ENCODE measurements around the gene PTCD2.

PTCD2 gene

GRCh38 chr5:72351376-72351775 lies 31.2 kb downstream of the PTCD2 start:
- H3K4me1 ChIP-seq (ENCODE audit: insufficient read depth, low read length): no peaks in the 10 kb centered on the region
- 0 out of 2 replicates have a peak, but pooled peaks cover 2% of the 10 kb centered on the region for H3K36me3 ChIP-seq (ENCODE audit: insufficient read depth, low read length)
- H3K9me3 ChIP-seq (ENCODE audit: insufficient read depth, low read depth, low read length): no peaks in the 10 kb centered on the region
- H3K4me3 ChIP-seq (ENCODE audit: low read length): no peak overlapping the region
- 97% methylated on average over 2 of the region's 2 CpGs for WGBS
- H3K27ac ChIP-seq (ENCODE audit: low read depth, low read length): no peak overlapping the region
- no peaks in the 10 kb centered on the region for H3K27me3 ChIP-seq (ENCODE audit: insufficient read depth, low read length)
- no peak overlapping the region for H3K9ac ChIP-seq (ENCODE audit: low read depth, low read length)

GRCh38 chr5:72352616-72353015 lies 32.4 kb downstream of the PTCD2 start:
- Histone ChIP-seq H3K4me3 (ENCODE audit: low read length) (no peak overlapping the region), H3K36me3 (ENCODE audit: insufficient read depth, low read length) (0 out of 2 replicates have a peak, but pooled peaks cover 1% of the 10 kb centered on the region), H3K27me3 (ENCODE audit: insufficient read depth, low read length) (no peaks in the 10 kb centered on the region), H3K9ac (ENCODE audit: low read depth, low read length) (no peak overlapping the region), H3K4me1 (ENCODE audit: insufficient read depth, low read length) (no peaks in the 10 kb centered on the region), H3K27ac (ENCODE audit: low read depth, low read length) (no peak overlapping the region), H3K9me3 (ENCODE audit: insufficient read depth, low read depth, low read length) (no peaks in the 10 kb centered on the region)
- WGBS: 87% methylated on average over 1 of the region's 1 CpG

- Histone ChIP-seq H3K27ac (ENCODE audit: low read depth, low read length) (no peak overlapping the region), H3K4me1 (ENCODE audit: insufficient read depth, low read length) (no peaks in the 10 kb centered on the region), H3K4me3 (ENCODE audit: low read length) (no peak overlapping the region), H3K27me3 (ENCODE audit: insufficient read depth, low read length) (no peaks in the 10 kb centered on the region), H3K36me3 (ENCODE audit: insufficient read depth, low read length) (no peaks in the 10 kb centered on the region), H3K9ac (ENCODE audit: low read depth, low read length) (no peak overlapping the region), H3K9me3 (ENCODE audit: insufficient read depth, low read depth, low read length) (no peaks in the 10 kb centered on the region)
Measured at GRCh38 chr5:72353046-72353445, 32.9 kb downstream of the PTCD2 start.

GRCh38 chr5:72355706-72356299 lies 35.6 kb downstream of the PTCD2 start:
- no peaks in the 10 kb centered on the region for H3K27me3 ChIP-seq (ENCODE audit: insufficient read depth, low read length)
- WGBS: 80% methylated on average over 5 of the region's 5 CpGs

GRCh38 chr5:72356361-72356760 lies 36.2 kb downstream of the PTCD2 start:
- no peaks in the 10 kb centered on the region for H3K27me3 ChIP-seq (ENCODE audit: insufficient read depth, low read length)
- no peak overlapping the region for H3K4me3 ChIP-seq (ENCODE audit: low read length)
- peaks cover 30% of the 10 kb centered on the region for H3K36me3 ChIP-seq (ENCODE audit: insufficient read depth, low read length)
- H3K9me3 ChIP-seq (ENCODE audit: insufficient read depth, low read depth, low read length): no peaks in the 10 kb centered on the region
- no peak overlapping the region for H3K27ac ChIP-seq (ENCODE audit: low read depth, low read length)
- no peaks in the 10 kb centered on the region for H3K4me1 ChIP-seq (ENCODE audit: insufficient read depth, low read length)
- no peak overlapping the region for H3K9ac ChIP-seq (ENCODE audit: low read depth, low read length)
- WGBS: 91% methylated on average over 1 of the region's 1 CpG

More at GRCh38 chr5:72355706-72356299, 35.6 kb downstream of the PTCD2 start:
- no peak overlapping the region for H3K9ac ChIP-seq (ENCODE audit: low read depth, low read length)
- no peaks in the 10 kb centered on the region for H3K4me1 ChIP-seq (ENCODE audit: insufficient read depth, low read length)
- no peaks in the 10 kb centered on the region for H3K9me3 ChIP-seq (ENCODE audit: insufficient read depth, low read depth, low read length)
- peaks cover 25% of the 10 kb centered on the region for H3K36me3 ChIP-seq (ENCODE audit: insufficient read depth, low read length)
- no peak overlapping the region for H3K27ac ChIP-seq (ENCODE audit: low read depth, low read length)
- H3K4me3 ChIP-seq (ENCODE audit: low read length): no peak overlapping the region

- no peaks in the 10 kb centered on the region for H3K27me3 ChIP-seq (ENCODE audit: insufficient read depth, low read length)
- peaks cover 17% of the 10 kb centered on the region for H3K4me1 ChIP-seq (ENCODE audit: insufficient read depth, low read length)
- H3K4me3 ChIP-seq (ENCODE audit: low read length): no peak overlapping the region
- H3K36me3 ChIP-seq (ENCODE audit: insufficient read depth, low read length): peaks cover 46% of the 10 kb centered on the region
- no peak overlapping the region for H3K9ac ChIP-seq (ENCODE audit: low read depth, low read length)
- no peaks in the 10 kb centered on the region for H3K9me3 ChIP-seq (ENCODE audit: insufficient read depth, low read depth, low read length)
- no peak overlapping the region for H3K27ac ChIP-seq (ENCODE audit: low read depth, low read length)
Measured at GRCh38 chr5:72358925-72359324, 38.8 kb downstream of the PTCD2 start.

- no peak overlapping the region for H3K27ac ChIP-seq (ENCODE audit: low read depth, low read length)
- no peak overlapping the region for H3K9ac ChIP-seq (ENCODE audit: low read depth, low read length)
- H3K9me3 ChIP-seq (ENCODE audit: insufficient read depth, low read depth, low read length): no peaks in the 10 kb centered on the region
- 98% methylated on average over 1 of the region's 1 CpG for WGBS
- no peak overlapping the region for H3K4me3 ChIP-seq (ENCODE audit: low read length)
- H3K27me3 ChIP-seq (ENCODE audit: insufficient read depth, low read length): no peaks in the 10 kb centered on the region
- peaks cover 46% of the 10 kb centered on the region for H3K36me3 ChIP-seq (ENCODE audit: insufficient read depth, low read length)
- H3K4me1 ChIP-seq (ENCODE audit: insufficient read depth, low read length): peaks cover 21% of the 10 kb centered on the region
Measured at GRCh38 chr5:72359886-72360285, 39.7 kb downstream of the PTCD2 start.

- WGBS: 100% methylated on average over 1 of the region's 1 CpG
- Histone ChIP-seq H3K27ac (ENCODE audit: low read depth, low read length) (peak overlapping the region; percentile 28), H3K36me3 (ENCODE audit: insufficient read depth, low read length) (peaks cover 44% of the 10 kb centered on the region), H3K4me1 (ENCODE audit: insufficient read depth, low read length) (peaks cover 25% of the 10 kb centered on the region), H3K9me3 (ENCODE audit: insufficient read depth, low read depth, low read length) (no peaks in the 10 kb centered on the region), H3K4me3 (ENCODE audit: low read length) (no peak overlapping the region), H3K27me3 (ENCODE audit: insufficient read depth, low read length) (no peaks in the 10 kb centered on the region), H3K9ac (ENCODE audit: low read depth, low read length) (peak overlapping the region; percentile 20; the same call in 1 of the 2 replicates)
Measured at GRCh38 chr5:72363166-72363802, 43.1 kb downstream of the PTCD2 start.

GRCh38 chr5:72364171-72364570 lies 44.0 kb downstream of the PTCD2 start:
- Histone ChIP-seq H3K4me1 (ENCODE audit: insufficient read depth, low read length) (peaks cover 26% of the 10 kb centered on the region), H3K9me3 (ENCODE audit: insufficient read depth, low read depth, low read length) (no peaks in the 10 kb centered on the region), H3K4me3 (ENCODE audit: low read length) (no peak overlapping the region), H3K27ac (ENCODE audit: low read depth, low read length) (no peak overlapping the region), H3K36me3 (ENCODE audit: insufficient read depth, low read length) (peaks cover 35% of the 10 kb centered on the region), H3K9ac (ENCODE audit: low read depth, low read length) (no peak overlapping the region), H3K27me3 (ENCODE audit: insufficient read depth, low read length) (no peaks in the 10 kb centered on the region)
- WGBS: no CpG with 5 or more reads among the region's 1 CpG

GRCh38 chr5:72364951-72365350 lies 44.8 kb downstream of the PTCD2 start:
- Histone ChIP-seq H3K27me3 (ENCODE audit: insufficient read depth, low read length) (no peaks in the 10 kb centered on the region), H3K9me3 (ENCODE audit: insufficient read depth, low read depth, low read length) (no peaks in the 10 kb centered on the region), H3K4me1 (ENCODE audit: insufficient read depth, low read length) (peaks cover 34% of the 10 kb centered on the region), H3K36me3 (ENCODE audit: insufficient read depth, low read length) (peaks cover 27% of the 10 kb centered on the region), H3K27ac (ENCODE audit: low read depth, low read length) (no peak overlapping the region), H3K9ac (ENCODE audit: low read depth, low read length) (no peak overlapping the region), H3K4me3 (ENCODE audit: low read length) (no peak overlapping the region)
- 92% methylated on average over 4 of the region's 4 CpGs for WGBS

- WGBS: 68% methylated on average over 7 of the region's 7 CpGs
- Histone ChIP-seq H3K4me1 (ENCODE audit: insufficient read depth, low read length) (peaks cover 34% of the 10 kb centered on the region), H3K9ac (ENCODE audit: low read depth, low read length) (no peak overlapping the region), H3K9me3 (ENCODE audit: insufficient read depth, low read depth, low read length) (no peaks in the 10 kb centered on the region), H3K36me3 (ENCODE audit: insufficient read depth, low read length) (peaks cover 15% of the 10 kb centered on the region), H3K27ac (ENCODE audit: low read depth, low read length) (no peak overlapping the region), H3K27me3 (ENCODE audit: insufficient read depth, low read length) (no peaks in the 10 kb centered on the region), H3K4me3 (ENCODE audit: low read length) (no peak overlapping the region)
Measured at GRCh38 chr5:72366324-72366976, 46.3 kb downstream of the PTCD2 start.

Data from HUES64 (cell line).